ENCODE data around the gene HES2.

DNA sequence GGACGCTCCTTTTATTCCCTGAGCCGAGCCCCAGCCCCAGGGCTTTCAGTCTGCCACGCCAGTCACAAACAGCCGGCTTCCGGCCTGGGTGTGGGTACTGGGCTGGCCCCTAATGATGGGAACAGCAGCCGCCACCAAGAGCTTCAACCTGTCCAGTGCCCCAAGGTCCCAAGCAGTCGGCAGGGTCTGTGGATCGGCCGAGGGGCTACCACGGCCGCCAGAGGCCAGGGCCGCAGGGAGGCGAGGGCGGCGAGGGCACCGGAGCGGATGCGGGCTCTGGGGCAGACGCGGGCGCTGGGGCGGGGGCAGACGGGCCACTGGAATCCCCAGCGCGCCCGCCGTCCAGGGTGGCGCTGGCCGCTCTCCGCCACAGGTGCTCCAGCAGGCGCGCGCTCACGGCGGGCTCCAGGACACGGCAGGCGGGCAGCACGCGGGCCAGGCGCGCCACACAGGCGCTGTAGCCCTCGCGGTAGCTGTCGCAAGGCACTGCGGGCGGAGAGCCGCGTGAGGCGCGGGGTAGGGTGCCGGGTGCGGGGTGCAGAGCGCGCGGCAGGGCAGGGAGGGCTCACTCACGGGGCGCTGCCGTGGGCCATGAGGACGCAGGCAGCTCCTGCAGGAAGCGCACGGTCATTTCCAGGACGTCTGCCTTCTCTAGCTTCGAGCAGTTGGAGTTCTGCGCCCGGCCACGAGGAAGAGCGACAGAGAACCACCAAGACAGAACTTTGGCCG lies 887 bp downstream of the HES2 start:
- TF ChIP-seq EZH2 (IDR thresholded peaks at IDR 0.05) (peak; percentile 81), POLR2AphosphoS5 (IDR thresholded peaks at IDR 0.05; ENCODE audit: borderline replicate concordance, low read depth, low read length) (no peak)

All from SK-N-MC (cell line).